ENCODE data around the gene PROM2.

DNA sequence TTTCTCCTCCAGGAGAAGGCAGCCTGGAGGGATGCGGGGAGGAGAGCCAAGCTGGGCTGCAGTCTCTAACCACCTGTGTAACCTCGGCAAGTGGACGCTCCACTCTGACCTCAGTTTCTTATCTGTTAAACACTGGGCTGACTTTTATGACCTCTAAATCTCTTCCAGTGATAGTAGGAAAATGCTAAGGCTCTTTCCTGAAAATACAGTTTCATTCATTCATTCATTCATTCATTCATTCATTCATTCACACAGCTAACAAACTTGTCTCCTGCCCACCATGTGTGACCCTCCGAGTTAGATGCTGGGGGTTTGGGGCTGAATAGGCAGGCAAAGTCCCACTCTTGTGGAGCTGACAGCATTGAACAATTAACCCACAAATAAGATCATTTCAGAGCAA, 9.3 kb downstream of the PROM2 start:
- TF ChIP-seq, protein P1, sequence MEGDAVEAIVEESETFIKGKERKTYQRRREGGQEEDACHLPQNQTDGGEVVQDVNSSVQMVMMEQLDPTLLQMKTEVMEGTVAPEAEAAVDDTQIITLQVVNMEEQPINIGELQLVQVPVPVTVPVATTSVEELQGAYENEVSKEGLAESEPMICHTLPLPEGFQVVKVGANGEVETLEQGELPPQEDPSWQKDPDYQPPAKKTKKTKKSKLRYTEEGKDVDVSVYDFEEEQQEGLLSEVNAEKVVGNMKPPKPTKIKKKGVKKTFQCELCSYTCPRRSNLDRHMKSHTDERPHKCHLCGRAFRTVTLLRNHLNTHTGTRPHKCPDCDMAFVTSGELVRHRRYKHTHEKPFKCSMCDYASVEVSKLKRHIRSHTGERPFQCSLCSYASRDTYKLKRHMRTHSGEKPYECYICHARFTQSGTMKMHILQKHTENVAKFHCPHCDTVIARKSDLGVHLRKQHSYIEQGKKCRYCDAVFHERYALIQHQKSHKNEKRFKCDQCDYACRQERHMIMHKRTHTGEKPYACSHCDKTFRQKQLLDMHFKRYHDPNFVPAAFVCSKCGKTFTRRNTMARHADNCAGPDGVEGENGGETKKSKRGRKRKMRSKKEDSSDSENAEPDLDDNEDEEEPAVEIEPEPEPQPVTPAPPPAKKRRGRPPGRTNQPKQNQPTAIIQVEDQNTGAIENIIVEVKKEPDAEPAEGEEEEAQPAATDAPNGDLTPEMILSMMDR (IDR thresholded peaks at IDR 0.05): no peak
- TF ChIP-seq POLR2A (IDR thresholded peaks at IDR 0.05): no peak
